Smooth muscle cell (in vitro differentiated cells): ENCODE results near the gene ANKHD1. TPM values are rescaled to one million over a fixed set of nuclear protein-coding genes. Genes with fewer than 3 reads are reported as not detected.
"Not testable (repeated sequence)": the region's sequence is repeated elsewhere in the genome, so short reads cannot be mapped to it uniquely, and the experiment has no call there.

Source experiments
- DNase-seq: peaks from one replicate; lab custom pipeline; 2025; ENCODE audit not compliant: unreplicated experiment; lab: John Stamatoyannopoulos, UW
- H2AFZ ChIP-seq: fragments of 200-600 bp; sonication (generic); 2 replicates; pipeline ENCODE4 v1.6.0; 2016; ENCODE audit warnings: antibody characterized with exemption, low read depth, mild to moderate bottlenecking
- H3F3A ChIP-seq: fragments of 200-600 bp; sonication (generic); 2 replicates; pipeline ENCODE4 v1.6.0; 2017; ENCODE audit warnings: antibody characterized with exemption, low read depth
- H3K27ac ChIP-seq: fragments of 200-600 bp; sonication (generic); 2 replicates; pipeline ENCODE4 v1.5.1; 2016; ENCODE audit warnings: low read depth, mild to moderate bottlenecking
- H3K27me3 ChIP-seq: fragments of 200-600 bp; sonication (generic); 2 replicates; pipeline ENCODE4 v1.6.1; 2016; ENCODE audit warnings: low read depth, mild to moderate bottlenecking
- H3K36me3 ChIP-seq: fragments of 200-600 bp; sonication (generic); 2 replicates; pipeline ENCODE4 v1.5.1; 2016; ENCODE audit warnings: low read depth
- H3K4me1 ChIP-seq: fragments of 200-600 bp; sonication (generic); 2 replicates; pipeline ENCODE4 v1.5.1; 2016; ENCODE audit warnings: low read depth
- H3K4me2 ChIP-seq: fragments of 200-600 bp; sonication (generic); 2 replicates; pipeline ENCODE4 v1.6.0; 2016; ENCODE audit warnings: mild to moderate bottlenecking
- H3K4me3 ChIP-seq: fragments of 200-600 bp; sonication (generic); 2 replicates; pipeline ENCODE4 v1.5.1; 2016; ENCODE audit warnings: mild to moderate bottlenecking
- H3K79me2 ChIP-seq: fragments of 200-600 bp; sonication (generic); 2 replicates; pipeline ENCODE4 v1.6.0; 2016; ENCODE audit warnings: low read depth, mild to moderate bottlenecking
- H3K9ac ChIP-seq: fragments of 200-600 bp; sonication (generic); 2 replicates; pipeline ENCODE4 v1.6.0; 2016; ENCODE audit warnings: low read depth
- H3K9me3 ChIP-seq: fragments of 200-600 bp; sonication (generic); replicated peaks from 2 replicates; pipeline ENCODE4 v1.5.1; 2016; ENCODE audit warnings: low read depth
- H4K20me1 ChIP-seq: fragments of 200-600 bp; sonication (generic); 2 replicates; pipeline ENCODE4 v1.6.0; 2016; ENCODE audit warnings: low read depth
- CTCF ChIP-seq: fragments of 200-600 bp; sonication (generic); IDR thresholded peaks from 2 replicates; pipeline ENCODE4 v1.5.1; 2017; ENCODE audit warnings: borderline replicate concordance, mild to moderate bottlenecking, antibody characterized with exemption; ENCODE audit not compliant: insufficient read depth, poor library complexity, severe bottlenecking
- WGBS: methylation state at CpG from one replicate; pipeline ENCODE4 v1.1.7; 2016; ENCODE audit warnings: low lambda C conversion rate; 5-methylcytosine and 5-hydroxymethylcytosine counted together
- polyA plus RNA-seq: library from polyadenylated mRNA; unstranded; fragments of >200 nt; fragmentation: Nextera tagmentation; extraction: Ambion mirVana; gene quantifications from 2 replicates; pipeline ENCODE4 v1.2.1, GENCODE V29; 2016
- total RNA-seq: library from RNA; depleted of rRNA; stranded (reverse); fragments of >200 nt; gene quantifications from 2 replicates; pipeline ENCODE4 v1.2.3, GENCODE V29; 2014

Gene ANKHD1
- total and polyA plus RNA-seq, 2 experiments from 2014 or later = 37.9 to 56.1 TPM

DNA sequence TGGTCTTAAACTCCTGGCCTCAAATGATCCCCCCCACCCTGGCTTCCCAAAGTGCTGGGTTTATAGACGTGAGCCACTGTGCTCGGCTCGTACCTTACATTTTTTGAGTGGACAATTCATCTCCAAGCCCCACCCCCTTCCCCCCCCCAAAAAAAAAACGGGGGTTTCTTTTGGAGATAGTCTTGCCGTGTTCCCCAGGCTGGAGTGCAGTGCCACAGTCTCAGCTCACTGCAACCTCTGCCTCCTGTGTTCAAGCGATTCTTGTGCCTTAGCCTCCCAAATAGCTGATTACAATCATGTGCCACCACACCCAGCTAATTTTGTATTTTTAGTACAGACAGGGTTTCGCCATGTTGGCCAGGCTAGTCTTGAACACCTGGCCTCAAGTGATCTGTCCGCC lies 31.3 kb downstream of the ANKHD1 start:
- Histone ChIP-seq H3K9ac (no peak overlapping the region), H3K36me3 (peaks cover under 1% of the 10 kb centered on the region), H3K4me2 (no peak overlapping the region), H3F3A (no peaks in the 10 kb centered on the region), H3K27me3 (no peaks in the 10 kb centered on the region), H3K9me3 (no peaks in the 10 kb centered on the region), H3K79me2 (peaks cover 83% of the 10 kb centered on the region), H2AFZ (no peak overlapping the region), H3K4me1 (no peaks in the 10 kb centered on the region), H4K20me1 (peaks cover 80% of the 10 kb centered on the region), H3K4me3 (no peak overlapping the region), H3K27ac (no peak overlapping the region)
- TF ChIP-seq CTCF = no peak
- WGBS = 94% methylated on average over 8 of the region's 8 CpGs
- DNase-seq = no peak

- H3K4me2 ChIP-seq, H3K27me3 ChIP-seq, H3K9ac ChIP-seq, H4K20me1 ChIP-seq, H2AFZ ChIP-seq, H3K27ac ChIP-seq, H3K9me3 ChIP-seq, H3K4me1 ChIP-seq, DNase-seq, H3K4me3 ChIP-seq, H3F3A ChIP-seq, H3K79me2 ChIP-seq: not testable (repeated sequence)
- H3K36me3 ChIP-seq = peaks cover 12% of the 10 kb centered on the region
- WGBS = 100% methylated on average over 4 of the region's 4 CpGs
These were observed 55.7 kb downstream of the ANKHD1 start for GRCh38 chr5:140457368-140457767.

DNA sequence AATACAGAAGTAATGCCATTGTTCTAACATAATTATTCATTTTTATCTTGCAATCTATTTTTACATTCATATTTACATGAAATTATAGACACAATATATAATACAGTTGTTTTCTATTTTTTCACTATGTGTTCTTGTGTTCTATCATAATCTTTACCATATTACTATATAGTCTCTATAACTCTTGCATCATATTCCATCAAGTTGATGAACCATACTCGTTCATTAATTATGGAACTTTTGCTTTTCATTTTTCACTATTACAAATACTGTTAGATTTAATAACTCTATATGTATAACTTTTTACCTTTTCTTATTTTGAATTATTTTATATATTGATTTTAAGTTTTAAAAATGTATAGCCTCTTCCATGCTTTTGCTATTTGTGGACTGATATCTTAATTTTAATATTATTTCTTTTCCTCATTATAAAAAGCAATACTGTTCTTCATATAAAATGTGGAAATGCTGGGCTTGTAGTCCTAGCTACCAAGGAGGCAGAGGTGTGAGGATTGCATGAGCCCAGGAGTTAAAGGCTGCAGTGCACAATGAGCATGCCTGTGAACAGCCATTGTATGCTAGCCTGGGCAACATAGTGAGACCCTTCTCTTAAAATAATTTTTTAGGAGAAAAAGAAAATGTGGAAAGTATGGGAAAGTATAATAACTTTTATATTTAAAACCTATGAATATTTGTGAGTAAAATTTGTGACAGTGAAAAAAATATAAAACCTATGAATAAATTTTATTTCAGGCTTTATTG lies 65.5 kb downstream of the ANKHD1 start:
- no peaks in the 10 kb centered on the region for H3K9me3 ChIP-seq

GRCh38 chr5:140468188-140468587 lies 66.6 kb downstream of the ANKHD1 start:
- H3K4me1 ChIP-seq = no peaks in the 10 kb centered on the region
- H2AFZ ChIP-seq = no peak overlapping the region
- H3F3A ChIP-seq = no peaks in the 10 kb centered on the region
- TF ChIP-seq CTCF = no peak
- no peaks in the 10 kb centered on the region for H4K20me1 ChIP-seq
- no peak overlapping the region for H3K9ac ChIP-seq
- H3K9me3 ChIP-seq = no peaks in the 10 kb centered on the region
- no peak overlapping the region for H3K27ac ChIP-seq
- H3K27me3 ChIP-seq = no peaks in the 10 kb centered on the region
- DNase-seq = no peak
- H3K79me2 ChIP-seq = no peaks in the 10 kb centered on the region
- no peak overlapping the region for H3K4me3 ChIP-seq
- H3K4me2 ChIP-seq = no peak overlapping the region
- peaks cover 4% of the 10 kb centered on the region for H3K36me3 ChIP-seq
- 94% methylated on average over 3 of the region's 3 CpGs for WGBS

More for the DNA sequence above, 65.5 kb downstream of the ANKHD1 start:
- H3K79me2 ChIP-seq = no peaks in the 10 kb centered on the region
- H3K27me3 ChIP-seq = no peaks in the 10 kb centered on the region
- no peak overlapping the region for H3K4me2 ChIP-seq
- no peak overlapping the region for H3K4me3 ChIP-seq
- WGBS = 96% methylated on average over 1 of the region's 1 CpG
- no peaks in the 10 kb centered on the region for H3F3A ChIP-seq
- no peak overlapping the region for H3K27ac ChIP-seq
- no peak for TF ChIP-seq CTCF
- no peaks in the 10 kb centered on the region for H4K20me1 ChIP-seq
- H2AFZ ChIP-seq = no peak overlapping the region
- no peak overlapping the region for H3K9ac ChIP-seq
- H3K4me1 ChIP-seq = no peaks in the 10 kb centered on the region
- peaks cover 4% of the 10 kb centered on the region for H3K36me3 ChIP-seq
- no peak for DNase-seq
